MCF 10A (cell line): ENCODE measurements around the gene CA10. TPM values are rescaled to one million over a fixed set of nuclear protein-coding genes. Genes with fewer than 3 reads are reported as not detected.

ENCODE experiments used
- BruUV-seq: library from RNA; stranded (reverse); fragments of 400-500 nt; replicated peaks from 2 replicates; lab custom pipeline; 2021; lab: Mats Ljungman, UMichigan
- CTCF ChIA-PET: fragments of 300-600 bp; sonication (Branson Sonifier 250); formaldehyde crosslinking; extraction: SDS; loops from one replicate; lab custom pipeline; 2021; ENCODE audit warnings: antibody characterized with exemption, inconsistent platforms; lab: Yijun Ruan, JAX
- POLR2A ChIA-PET: fragments of 300-600, 350-650 bp; sonication (Branson Sonifier 250); formaldehyde crosslinking; extraction: SDS; loops from one replicate; lab custom pipeline; 2020; ENCODE audit warnings: antibody characterized with exemption, inconsistent platforms; lab: Yijun Ruan, JAX
- DNase-seq: peaks from one replicate; pipeline ENCODE4 v3.0.0-alpha.2; 2018; ENCODE audit not compliant: unreplicated experiment
- H3K27ac Mint-ChIP-seq: one replicate; pipeline ENCODE4 v1.8.0; 2022; ENCODE audit warnings: mild to moderate bottlenecking, low read depth, mixed read lengths; ENCODE audit not compliant: unreplicated experiment
- H3K27me3 Mint-ChIP-seq: one replicate; pipeline ENCODE4 v1.8.0; 2022; ENCODE audit warnings: mixed read lengths; ENCODE audit not compliant: insufficient read depth, unreplicated experiment
- H3K36me3 Mint-ChIP-seq: one replicate; pipeline ENCODE4 v1.8.0; 2022; ENCODE audit warnings: mild to moderate bottlenecking, moderate library complexity, mixed read lengths; ENCODE audit not compliant: insufficient read depth, unreplicated experiment
- H3K4me1 Mint-ChIP-seq: one replicate; pipeline ENCODE4 v1.8.0; 2022; ENCODE audit warnings: mixed read lengths; ENCODE audit not compliant: insufficient read depth, unreplicated experiment
- H3K4me3 Mint-ChIP-seq: one replicate; pipeline ENCODE4 v1.8.0; 2022; ENCODE audit warnings: mild to moderate bottlenecking, moderate library complexity, mixed read lengths; ENCODE audit not compliant: unreplicated experiment
- H3K9me3 Mint-ChIP-seq: one replicate; pipeline ENCODE4 v1.8.0; 2022; ENCODE audit warnings: mixed read lengths; ENCODE audit not compliant: unreplicated experiment
- CTCF ChIP-seq: fragments of 200-600 bp; IDR thresholded peaks from one replicate; pipeline ENCODE4 v1.8.0; 2022; ENCODE audit warnings: antibody characterized with exemption, mild to moderate bottlenecking; ENCODE audit not compliant: unreplicated experiment
- intact Hi-C: fragments of 100-400 bp; cut with micrococcal nuclease; formaldehyde crosslinking; loops from 2 replicates; pipeline ENCODE4 v1.14.1; 2022
- total RNA-seq: library from RNA; stranded (reverse); gene quantifications from 2 replicates; pipeline ENCODE4 v1.2.3, GENCODE V29; 2022

CA10 gene
- total RNA-seq, 1 experiment from 2014 or later, result not detected

DNA sequence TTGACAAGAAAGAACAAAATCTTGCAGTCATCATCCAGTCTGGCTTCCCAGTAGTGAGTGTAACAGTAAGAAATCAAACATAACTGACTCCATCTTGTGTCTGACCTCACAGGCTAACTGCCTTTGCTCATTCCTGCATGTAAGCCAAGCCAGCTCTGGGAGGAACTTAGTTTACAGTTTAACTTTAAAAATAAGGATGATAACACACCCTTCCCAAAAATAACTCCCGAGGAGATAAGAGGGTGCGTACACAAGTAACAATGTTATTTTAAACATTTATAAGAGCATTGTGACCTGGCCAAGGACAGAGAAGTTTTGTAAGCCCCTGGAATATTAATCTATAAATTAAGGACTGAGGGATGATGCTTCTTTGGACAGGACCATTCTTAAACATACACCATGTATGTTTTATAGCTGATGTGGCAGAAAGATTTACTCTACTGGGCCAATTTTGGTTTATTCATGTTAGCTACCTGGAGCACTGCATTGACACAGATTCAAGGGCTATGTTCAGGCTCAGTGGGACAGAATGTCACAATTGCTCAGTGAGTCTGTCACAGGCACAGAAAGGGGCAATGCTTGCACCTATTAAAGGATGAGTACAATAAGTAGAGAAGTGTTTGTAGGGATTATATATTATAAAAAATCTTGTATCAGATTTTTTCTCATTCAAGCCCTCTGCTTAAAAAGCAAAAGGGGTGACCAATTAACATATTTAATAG, 554.1 kb downstream of the CA10 start:
- Mint-ChIP-seq H3K27me3 (no peaks in the 10 kb centered on the region), H3K4me3 (no peak overlapping the region), H3K36me3 (no peaks in the 10 kb centered on the region), H3K27ac (no peak overlapping the region), H3K9me3 (no peaks in the 10 kb centered on the region), H3K4me1 (no peaks in the 10 kb centered on the region)
- no peak for TF ChIP-seq CTCF
- ChIA-PET POLR2A (no interaction called here), CTCF (interaction anchor here (0.6 to 1.7 kb wide), 2 partner anchors 19 to 129 kb away, joined by 3 to 4 read pairs; no protein-coding TSS in a partner anchor)
- intact Hi-C loops, result no loop called here
- DNase-seq, result no peak
- no TSS peak for BruUV-seq

DNA sequence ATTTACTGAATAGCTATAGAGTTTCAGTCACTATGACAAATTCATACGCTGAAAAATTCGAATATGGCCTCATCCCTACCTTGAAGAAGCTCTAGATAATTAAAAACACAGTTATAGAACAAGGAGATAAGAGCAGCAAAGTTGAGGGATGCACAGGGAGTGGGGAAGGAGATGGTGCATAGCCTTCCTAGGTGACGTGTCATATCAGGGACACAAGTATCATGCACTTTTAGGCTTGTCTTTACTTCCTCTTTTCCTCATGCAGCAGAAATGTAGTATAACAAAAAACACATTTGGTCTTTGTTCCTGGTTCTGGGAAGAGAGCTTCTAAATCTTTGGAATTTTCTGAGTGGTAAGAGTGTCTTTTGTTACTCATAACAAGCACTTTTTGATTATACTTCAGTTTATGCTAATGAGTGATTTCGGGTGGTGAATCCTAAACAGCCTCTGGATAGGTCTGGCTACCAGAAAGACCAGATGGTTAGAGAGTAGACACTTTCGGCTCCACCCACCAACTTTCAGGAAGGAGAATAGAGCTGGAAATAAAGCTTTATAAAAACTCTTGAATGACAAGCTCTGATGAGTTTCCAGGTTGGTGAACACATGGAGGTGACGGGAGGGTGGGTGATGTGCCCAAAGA, 556.8 kb downstream of the CA10 start:
- POLR2A ChIA-PET, result no interaction called here
- Mint-ChIP-seq H3K36me3 (no peaks in the 10 kb centered on the region), H3K27me3 (no peaks in the 10 kb centered on the region), H3K27ac (no peak overlapping the region), H3K9me3 (no peaks in the 10 kb centered on the region), H3K4me1 (no peaks in the 10 kb centered on the region), H3K4me3 (no peak overlapping the region)
- no TSS peak for BruUV-seq
- no peak for TF ChIP-seq CTCF
- DNase-seq, result no peak
- CTCF ChIA-PET, result no interaction called here
- intact Hi-C loops, result no loop called here

- H3K36me3 Mint-ChIP-seq, result no peaks in the 10 kb centered on the region
- H3K27ac Mint-ChIP-seq, result no peak overlapping the region
- no peak overlapping the region for H3K4me3 Mint-ChIP-seq
- intact Hi-C loops, result no loop called here
- ChIA-PET POLR2A (no interaction called here), CTCF (interaction anchor here (0.6 kb wide), 1 partner anchor 232 kb away, joined by 4 read pairs; no protein-coding TSS in a partner anchor)
- H3K9me3 Mint-ChIP-seq, result no peaks in the 10 kb centered on the region
- TF ChIP-seq CTCF, result no peak
- no TSS peak for BruUV-seq
- no peak for DNase-seq
- no peaks in the 10 kb centered on the region for H3K4me1 Mint-ChIP-seq
- no peaks in the 10 kb centered on the region for H3K27me3 Mint-ChIP-seq
Measured at GRCh38 chr17:51598824-51599223, 559.7 kb downstream of the CA10 start.

GRCh38 chr17:51597345-51597744, 561.2 kb downstream of the CA10 start:
- Mint-ChIP-seq H3K36me3 (no peaks in the 10 kb centered on the region), H3K9me3 (no peaks in the 10 kb centered on the region), H3K27ac (no peak overlapping the region), H3K27me3 (no peaks in the 10 kb centered on the region), H3K4me1 (no peaks in the 10 kb centered on the region), H3K4me3 (no peak overlapping the region)
- intact Hi-C loops, result no loop called here
- no peak for DNase-seq
- ChIA-PET CTCF (interaction anchor here (3.4 kb wide), 1 partner anchor 13 kb away, joined by 17 read pairs; no protein-coding TSS in a partner anchor), POLR2A (no interaction called here)
- no TSS peak for BruUV-seq
- no peak for TF ChIP-seq CTCF
